HG02588 (cell line): Measurements from ENCODE around the gene RBL2.
"Not testable (repeated sequence)": the region's sequence is repeated elsewhere in the genome, so short reads cannot be mapped to it uniquely, and the experiment has no call there.

Source experiments
- ATAC-seq: cut with Tn5 transposase; IDR thresholded peaks from one replicate; pipeline ENCODE4 v1.9.1; 2021; ENCODE audit warnings: mild to moderate bottlenecking, moderate library complexity; ENCODE audit not compliant: unreplicated experiment

The RBL2 gene

GRCh38 chr16:53434377-53435065 is at the start of gene RBL2:
Gene RBL2 (plus strand): TSS chr16:53434471. CDS start chr16:53434557, 86 bp downstream.
- peak; percentile 74 for ATAC-seq

GRCh38 chr16:53384610-53385009 is 49.7 kb upstream of the RBL2 start:
- not testable (repeated sequence) for ATAC-seq

- ATAC-seq = no peak
Measured at GRCh38 chr16:53404959-53405358, 29.3 kb upstream of the RBL2 start.

GRCh38 chr16:53412549-53412948 is 21.7 kb upstream of the RBL2 start:
- no peak for ATAC-seq

- ATAC-seq = no peak
Measured at GRCh38 chr16:53413864-53414263, 20.4 kb upstream of the RBL2 start.

- no peak for ATAC-seq
Measured at GRCh38 chr16:53414381-53414780, 19.9 kb upstream of the RBL2 start.

- ATAC-seq = no peak
Measured at GRCh38 chr16:53415504-53415903, 18.8 kb upstream of the RBL2 start.

- ATAC-seq = no peak
Measured at GRCh38 chr16:53417011-53417410, 17.3 kb upstream of the RBL2 start.

GRCh38 chr16:53417976-53418375 is 16.3 kb upstream of the RBL2 start:
- ATAC-seq = no peak

- ATAC-seq = not testable (repeated sequence)
Measured at GRCh38 chr16:53419383-53419709, 14.9 kb upstream of the RBL2 start.

GRCh38 chr16:53421248-53421647 is 13.0 kb upstream of the RBL2 start:
- no peak for ATAC-seq

GRCh38 chr16:53423968-53424367 is 10.3 kb upstream of the RBL2 start:
- not testable (repeated sequence) for ATAC-seq

- ATAC-seq = no peak
Measured at GRCh38 chr16:53428681-53429080, 5.6 kb upstream of the RBL2 start.

- ATAC-seq = no peak
Measured at GRCh38 chr16:53429221-53429943, 4.9 kb upstream of the RBL2 start.

GRCh38 chr16:53430363-53430762 is 3.9 kb upstream of the RBL2 start:
- no peak for ATAC-seq

- ATAC-seq = no peak
Measured at GRCh38 chr16:53433509-53433908, 762 bp upstream of the RBL2 start.

- ATAC-seq = no peak
Measured at GRCh38 chr16:53433930-53434376, 318 bp upstream of the RBL2 start.

GRCh38 chr16:53435066-53435688 is 906 bp downstream of the RBL2 start:
- peak; percentile 84 for ATAC-seq

GRCh38 chr16:53440125-53440524 is 5.9 kb downstream of the RBL2 start:
- no peak for ATAC-seq

GRCh38 chr16:53445534-53445933 is 11.3 kb downstream of the RBL2 start:
- ATAC-seq = no peak

GRCh38 chr16:53446090-53446489 is 11.8 kb downstream of the RBL2 start:
- ATAC-seq = no peak
